Measurements from ENCODE around the gene LDLRAD3.
"Not testable (repeated sequence)": the region's sequence is repeated elsewhere in the genome, so short reads cannot be mapped to it uniquely, and the experiment has no call there.

The LDLRAD3 gene, protein sequence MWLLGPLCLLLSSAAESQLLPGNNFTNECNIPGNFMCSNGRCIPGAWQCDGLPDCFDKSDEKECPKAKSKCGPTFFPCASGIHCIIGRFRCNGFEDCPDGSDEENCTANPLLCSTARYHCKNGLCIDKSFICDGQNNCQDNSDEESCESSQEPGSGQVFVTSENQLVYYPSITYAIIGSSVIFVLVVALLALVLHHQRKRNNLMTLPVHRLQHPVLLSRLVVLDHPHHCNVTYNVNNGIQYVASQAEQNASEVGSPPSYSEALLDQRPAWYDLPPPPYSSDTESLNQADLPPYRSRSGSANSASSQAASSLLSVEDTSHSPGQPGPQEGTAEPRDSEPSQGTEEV

DNA sequence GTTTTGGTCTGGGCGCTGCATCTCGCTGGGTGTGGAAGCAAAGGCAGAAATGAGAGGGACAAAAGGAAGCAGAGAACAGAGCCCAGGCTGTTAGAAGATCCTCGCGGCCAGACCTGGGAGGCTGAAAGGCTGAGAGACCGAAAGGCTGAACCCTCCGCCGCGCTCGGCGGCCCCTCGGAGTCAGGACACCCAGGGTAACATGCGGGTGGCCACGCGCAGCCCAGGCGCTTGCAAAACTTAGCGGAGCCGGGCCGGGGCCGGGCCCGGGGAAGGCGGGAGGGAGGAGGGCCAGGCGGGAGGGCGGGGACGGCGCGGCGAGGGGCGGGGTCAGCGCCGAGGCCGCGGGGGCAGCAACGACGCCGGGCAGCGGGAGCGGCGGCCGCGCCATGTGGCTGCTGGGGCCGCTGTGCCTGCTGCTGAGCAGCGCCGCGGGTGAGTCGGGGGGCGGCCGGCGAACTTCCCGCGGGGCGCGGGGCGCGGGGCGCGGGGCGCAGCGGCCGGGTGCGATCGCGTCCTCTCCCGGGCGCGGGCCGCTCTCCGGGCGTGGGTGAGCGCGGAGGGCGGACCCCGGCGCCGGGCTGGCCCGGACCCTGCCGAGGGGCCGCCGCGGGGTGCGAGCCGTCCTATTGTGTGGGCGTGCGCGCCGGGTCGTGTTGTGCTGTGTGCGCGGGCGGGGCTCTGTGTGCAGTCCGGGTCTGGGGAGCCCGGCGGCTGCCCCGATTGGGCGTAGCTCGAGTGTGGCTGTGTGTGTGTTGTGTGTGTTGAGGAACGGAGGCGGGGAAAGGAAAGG lies at the start of gene LDLRAD3:
LDLRAD3 (plus strand) TSS at position 350 of the 790 bp plus-strand sequence; CDS start at position 387, 37 bp downstream.
- no peak for DNase-seq (ENCODE audit: low read depth in 2 of 2)

DNA sequence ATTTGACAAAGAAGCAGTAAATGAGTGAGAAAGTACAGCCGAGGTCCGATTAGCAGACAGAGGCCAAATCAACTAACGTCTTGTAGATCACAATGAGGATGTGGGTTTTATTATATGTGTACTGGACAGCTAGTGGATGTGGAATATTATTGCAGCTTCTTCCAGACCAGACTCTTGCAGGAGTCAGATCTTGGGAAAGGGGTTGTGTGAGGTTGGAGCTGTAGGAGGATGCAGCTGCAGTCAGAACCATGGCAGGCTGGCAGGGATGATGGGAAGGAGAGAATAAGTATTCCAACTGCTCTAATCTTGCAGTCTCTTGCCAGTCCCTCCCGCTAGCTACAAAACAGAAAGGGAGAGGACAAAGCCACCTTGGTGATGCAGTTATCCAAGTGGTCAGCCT lies 46.8 kb upstream of the LDLRAD3 start:
- no peak for DNase-seq (ENCODE audit: low read depth in 2 of 2)

DNA sequence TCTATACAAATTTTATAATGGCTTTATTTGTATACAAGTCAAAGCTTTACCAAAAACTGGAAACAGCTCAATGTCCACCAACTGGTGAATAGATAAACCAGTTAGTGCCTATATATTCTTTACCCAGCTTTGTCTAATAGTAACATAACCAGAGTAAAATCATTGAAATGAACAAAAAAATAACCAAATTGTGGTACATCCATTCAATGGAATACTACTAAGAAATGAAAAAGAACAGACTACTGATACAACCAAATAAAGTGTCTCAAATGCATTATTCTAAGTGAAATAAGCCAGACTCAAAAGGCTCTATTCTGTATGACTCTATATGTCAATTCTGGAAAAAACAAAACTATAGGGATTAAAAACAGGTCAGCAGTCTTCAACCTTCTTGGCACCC lies 40.9 kb upstream of the LDLRAD3 start:
- DNase-seq (ENCODE audit: low read depth in 2 of 2), result no peak

DNA sequence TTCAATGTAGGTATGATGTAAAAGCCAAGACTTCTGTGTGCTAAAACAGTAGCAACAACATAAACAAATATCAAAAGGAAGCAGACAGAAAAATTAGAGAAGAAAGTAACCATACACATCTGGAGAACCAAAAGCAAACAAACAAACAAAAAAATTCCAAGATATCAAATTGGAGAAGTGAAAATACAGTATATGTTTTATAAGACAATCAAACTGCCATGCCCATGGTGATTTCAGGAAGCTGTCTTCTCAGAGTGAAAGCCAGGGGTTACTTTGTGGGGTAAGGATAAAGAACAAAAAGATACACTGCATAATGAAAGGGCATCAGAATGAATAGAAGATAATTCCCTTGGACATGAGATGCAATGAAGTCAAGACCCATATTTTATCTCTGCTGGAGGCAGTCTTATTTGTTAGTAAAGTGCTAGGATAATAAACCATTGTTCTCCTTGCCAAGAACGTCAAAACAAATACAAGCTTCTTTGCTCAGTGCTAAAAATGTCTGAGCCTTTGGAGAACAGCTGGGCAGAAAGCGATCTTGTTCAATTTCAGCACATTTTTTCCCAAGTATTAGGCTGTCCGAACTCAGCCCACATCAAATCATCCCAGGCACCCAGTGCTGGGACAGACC lies 38.1 kb upstream of the LDLRAD3 start:
- no peak for DNase-seq (ENCODE audit: low read depth in 2 of 2)

DNA sequence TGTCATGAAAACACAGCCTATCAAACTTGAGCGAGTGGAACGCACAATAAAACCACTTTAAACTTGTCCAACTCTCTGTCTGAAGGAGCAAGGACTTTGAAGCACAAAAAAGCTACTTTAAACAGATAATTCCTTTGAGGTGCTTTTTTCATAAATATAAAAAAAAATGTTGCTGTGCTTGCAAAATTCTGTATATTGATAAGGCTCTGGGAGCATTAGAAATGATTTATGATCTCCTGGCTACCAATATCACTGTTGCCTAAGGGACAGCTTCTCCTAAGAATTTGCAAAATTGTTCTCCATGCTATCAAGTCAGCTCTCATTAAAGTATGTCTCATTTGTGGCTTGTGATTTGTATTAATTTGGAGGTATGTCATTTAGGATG lies 37.6 kb upstream of the LDLRAD3 start:
- no peak for DNase-seq (ENCODE audit: low read depth in 2 of 2)

DNA sequence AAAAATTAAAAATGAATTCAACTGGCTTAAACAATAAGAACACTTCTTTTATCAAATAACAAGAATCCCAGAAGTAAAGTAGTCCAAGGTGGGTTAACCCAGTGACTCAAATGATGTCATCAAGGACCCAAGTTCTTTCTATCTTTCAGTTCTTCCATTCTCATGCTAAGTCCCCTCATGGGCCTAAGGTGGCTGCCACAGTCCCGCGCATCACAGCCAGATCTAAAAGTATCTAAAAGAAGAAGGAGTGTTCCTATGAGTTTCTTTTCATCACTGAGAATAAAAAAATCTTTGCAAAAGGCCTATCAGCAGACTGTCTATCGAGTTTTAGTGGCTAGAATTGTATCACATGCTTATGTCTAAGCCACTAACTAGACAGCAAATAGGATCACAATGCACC lies 37.2 kb upstream of the LDLRAD3 start:
- no peak for DNase-seq (ENCODE audit: low read depth in 2 of 2)

DNA sequence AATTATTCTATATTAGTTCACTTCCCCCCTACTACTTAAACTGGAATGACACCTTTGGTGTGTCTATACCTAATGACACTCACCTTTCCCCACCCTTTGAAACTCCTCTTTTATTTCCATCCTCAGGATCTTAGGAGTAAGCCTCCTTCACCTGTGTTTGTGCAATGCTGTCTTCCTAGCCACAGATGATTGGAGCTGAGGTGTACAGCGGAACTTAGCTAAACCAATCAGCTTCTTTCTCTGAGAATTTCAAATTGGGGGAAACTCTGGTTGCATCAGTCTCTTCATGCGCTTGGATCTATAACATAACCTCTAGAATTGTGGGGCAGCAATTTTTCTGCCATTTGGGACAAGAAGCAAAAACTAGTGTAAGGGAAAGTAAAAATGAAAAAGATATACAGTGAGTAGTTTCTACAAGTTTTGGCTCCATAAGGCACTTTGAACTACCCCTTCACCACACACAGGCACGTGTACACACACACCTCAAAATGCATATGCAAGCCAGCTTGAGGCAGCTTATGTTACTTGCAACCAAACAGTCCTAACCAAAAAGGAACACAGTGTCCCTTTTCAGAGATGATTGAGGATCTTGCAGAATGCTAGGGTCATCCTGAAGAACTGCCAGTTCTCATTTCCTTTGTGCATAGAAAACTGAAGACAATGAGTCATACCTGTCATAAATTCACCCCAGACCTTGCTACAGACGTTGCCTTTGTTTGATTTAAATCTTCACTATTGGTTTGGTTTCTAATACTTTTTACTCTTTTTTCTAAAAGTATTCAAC lies 36.0 kb upstream of the LDLRAD3 start:
- no peak for DNase-seq (ENCODE audit: low read depth in 2 of 2)

DNA sequence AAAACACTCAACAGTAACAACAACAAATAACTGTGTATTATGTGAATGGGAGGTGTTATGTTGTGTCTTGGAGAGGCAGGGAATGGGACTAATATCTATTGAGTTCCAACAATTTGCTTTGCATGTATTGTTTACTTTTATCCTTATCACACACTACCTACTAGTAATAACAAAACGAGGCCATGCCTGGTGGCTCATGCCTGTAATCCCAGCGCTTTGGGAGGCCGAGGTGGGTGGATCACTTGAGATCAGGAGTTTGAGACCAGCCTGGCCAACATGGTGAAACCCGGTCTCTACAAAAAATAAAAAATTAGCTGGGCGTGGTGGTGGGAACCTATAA lies 35.5 kb upstream of the LDLRAD3 start:
- DNase-seq (ENCODE audit: low read depth in 2 of 2), result not testable (repeated sequence)

DNA sequence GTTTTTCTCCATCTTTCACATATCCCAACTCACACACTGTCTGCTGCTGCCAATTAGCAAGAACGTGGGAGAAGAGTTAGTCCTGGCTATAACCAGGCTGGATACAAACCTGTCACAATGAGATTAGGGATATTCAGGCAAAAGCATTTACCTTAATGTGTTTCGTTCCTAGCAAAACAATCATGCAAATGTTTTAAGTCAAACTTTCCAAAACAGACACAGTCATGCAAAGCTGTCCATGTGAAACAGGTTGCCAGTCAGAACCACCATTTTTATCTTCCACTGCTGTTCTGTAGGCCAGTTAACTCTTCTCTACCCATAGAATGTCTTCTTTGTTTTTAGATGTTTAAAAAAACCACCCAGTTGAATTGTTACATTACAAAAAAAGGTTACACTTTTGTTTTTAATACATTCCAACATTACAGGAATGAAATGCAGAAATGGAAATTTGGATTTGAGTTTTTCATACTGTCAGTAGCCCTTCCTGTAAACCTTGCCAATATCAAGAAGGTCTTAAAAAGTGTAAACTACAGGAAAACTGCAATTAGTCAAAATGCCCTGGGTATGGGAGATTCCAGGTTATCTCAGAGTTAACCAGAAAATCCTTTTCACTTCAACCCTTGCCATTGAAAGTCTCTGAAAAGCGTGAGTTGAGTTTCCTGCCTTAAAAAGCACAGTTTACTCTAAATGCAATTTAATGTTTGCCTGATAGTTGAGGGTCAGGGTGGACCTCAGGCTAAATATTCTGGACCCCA lies 34.2 kb upstream of the LDLRAD3 start:
- no peak for DNase-seq (ENCODE audit: low read depth in 2 of 2)

DNA sequence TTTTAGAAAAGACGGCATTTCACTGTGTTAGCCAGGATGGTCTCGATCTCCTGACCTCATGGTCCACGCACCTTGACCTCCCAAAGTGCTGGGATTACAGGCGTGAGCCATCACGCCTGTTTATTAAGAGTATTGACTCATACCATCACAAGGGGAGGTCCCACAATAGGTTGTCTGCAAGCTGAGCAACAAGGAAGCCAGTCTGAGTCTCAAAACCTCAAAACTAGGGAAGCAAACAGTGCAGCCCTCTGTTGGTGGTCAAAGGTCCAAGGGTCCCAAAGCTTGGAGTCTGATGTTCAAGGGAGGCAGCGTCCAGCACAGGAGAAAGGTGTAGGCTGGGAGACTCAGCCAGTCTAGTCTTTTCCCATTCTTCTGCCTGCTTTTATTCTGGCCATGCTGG lies 32.8 kb upstream of the LDLRAD3 start:
- no peak for DNase-seq (ENCODE audit: low read depth in 2 of 2)

DNA sequence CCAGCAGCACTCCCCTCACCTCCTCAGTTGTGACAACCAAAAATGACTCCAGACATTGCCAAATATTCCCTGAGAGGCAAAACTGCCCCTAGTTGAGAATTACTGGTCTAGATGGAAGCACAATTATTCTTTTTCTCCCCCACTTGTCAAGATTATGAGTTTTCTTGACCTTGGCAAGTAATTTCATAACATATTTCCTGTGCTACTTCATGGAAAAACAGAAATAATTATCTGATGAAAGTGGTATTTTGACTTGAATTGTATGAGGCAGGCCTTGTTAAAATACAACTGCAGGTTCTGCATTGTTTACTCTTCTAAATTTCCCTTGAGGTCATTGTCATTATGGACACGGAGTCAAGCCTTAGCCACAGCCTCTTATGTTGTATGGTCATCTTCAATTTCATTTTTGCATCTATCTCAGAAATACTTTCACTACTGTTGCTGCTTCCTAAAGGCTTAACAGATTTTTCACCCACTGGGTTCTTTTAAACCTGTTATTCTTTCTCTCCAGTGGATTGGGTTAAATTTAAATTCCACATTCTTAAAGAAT lies 32.2 kb upstream of the LDLRAD3 start:
- no peak for DNase-seq (ENCODE audit: low read depth in 2 of 2)

DNA sequence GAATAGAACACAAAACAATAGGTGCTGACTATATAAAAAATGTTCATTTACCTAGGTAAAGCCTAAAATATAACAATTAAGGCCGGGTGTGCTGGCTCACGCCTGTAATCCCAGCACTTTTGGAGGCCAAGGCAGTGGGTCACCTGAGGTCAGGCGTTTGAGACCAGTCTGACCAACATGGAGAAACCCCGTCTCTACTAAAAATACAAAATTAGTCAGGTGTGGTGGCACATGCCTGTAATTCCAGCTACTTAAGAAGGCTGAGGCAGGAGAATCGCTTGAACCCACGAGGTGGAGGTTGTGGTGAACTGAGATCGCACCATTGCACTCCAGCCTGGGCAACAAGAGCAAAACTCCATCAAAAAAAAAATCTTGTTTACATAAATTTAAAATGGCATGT lies 31.4 kb upstream of the LDLRAD3 start:
- DNase-seq (ENCODE audit: low read depth in 2 of 2), result not testable (repeated sequence)

DNA sequence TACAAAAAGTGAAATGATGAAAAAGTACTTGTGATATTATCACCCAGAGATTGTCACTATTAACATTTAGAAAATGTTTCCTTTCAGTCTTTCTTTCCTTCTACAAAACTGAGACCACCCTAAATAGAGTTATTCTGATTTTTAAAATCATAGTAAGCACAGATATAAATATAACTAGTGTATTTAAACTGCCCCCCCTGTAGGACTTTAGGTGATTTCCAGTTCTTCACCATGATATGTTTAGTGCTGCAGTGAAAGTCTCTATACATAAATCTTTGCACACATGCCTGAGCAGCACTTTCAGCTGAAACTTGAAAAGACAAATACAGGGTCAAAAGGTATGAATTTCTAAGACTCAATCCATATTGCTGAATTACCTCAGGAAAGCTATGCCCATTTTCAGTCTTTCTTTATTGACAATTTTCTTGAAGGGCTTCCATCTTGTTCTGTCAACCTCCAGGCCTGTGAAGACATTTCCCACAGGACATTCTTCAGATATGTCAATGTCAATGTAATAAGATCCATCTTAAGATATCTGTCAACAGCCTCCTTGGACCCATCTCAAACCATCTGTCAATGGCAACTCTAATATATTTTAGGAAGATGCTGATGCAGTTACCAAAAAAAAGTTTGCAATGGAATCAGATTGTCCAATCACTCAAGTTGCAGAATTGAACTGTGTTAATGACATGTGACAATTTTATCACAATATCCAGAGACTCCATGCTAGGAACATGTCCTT lies 30.8 kb upstream of the LDLRAD3 start:
- DNase-seq (ENCODE audit: low read depth in 2 of 2), result no peak

DNA sequence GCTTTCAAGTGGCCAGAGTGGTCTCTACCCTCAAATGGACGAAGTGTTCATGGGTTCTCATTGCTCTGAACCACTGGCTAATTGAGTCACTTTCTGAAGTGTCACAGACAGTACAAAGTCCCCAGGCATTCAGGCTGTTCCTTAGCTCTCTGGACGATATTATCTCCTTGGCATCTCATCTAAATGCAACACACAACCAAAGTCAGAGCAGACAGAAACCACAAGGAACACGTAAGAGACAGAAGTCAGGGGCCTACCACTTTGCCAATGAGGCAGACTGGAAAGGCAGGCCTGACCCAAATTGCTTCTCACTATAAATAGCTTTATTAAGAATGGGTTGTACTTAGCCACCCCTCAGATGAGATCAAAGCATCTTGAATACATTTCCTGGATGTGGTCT lies 29.0 kb upstream of the LDLRAD3 start:
- DNase-seq (ENCODE audit: low read depth in 2 of 2), result no peak

DNA sequence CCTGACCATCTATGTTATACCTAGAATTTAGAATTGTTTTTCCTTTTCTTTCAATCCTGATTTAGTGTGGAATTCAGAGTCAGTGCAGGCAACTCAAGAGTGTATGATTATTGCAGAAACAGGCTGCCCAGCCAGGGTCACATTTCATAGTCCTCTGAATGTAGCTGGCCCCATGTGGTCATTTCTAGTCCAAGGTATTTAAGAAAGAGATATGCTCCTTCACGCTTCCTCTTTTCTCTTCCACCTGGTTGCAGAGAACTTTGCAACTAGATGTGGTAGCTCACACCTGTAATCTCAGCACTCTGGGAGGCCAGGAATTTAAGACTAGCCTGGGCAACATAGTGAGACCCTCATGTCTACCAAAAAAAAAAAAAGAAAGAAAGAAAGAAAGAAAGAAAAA lies 27.6 kb upstream of the LDLRAD3 start:
- no peak for DNase-seq (ENCODE audit: low read depth in 2 of 2)

DNA sequence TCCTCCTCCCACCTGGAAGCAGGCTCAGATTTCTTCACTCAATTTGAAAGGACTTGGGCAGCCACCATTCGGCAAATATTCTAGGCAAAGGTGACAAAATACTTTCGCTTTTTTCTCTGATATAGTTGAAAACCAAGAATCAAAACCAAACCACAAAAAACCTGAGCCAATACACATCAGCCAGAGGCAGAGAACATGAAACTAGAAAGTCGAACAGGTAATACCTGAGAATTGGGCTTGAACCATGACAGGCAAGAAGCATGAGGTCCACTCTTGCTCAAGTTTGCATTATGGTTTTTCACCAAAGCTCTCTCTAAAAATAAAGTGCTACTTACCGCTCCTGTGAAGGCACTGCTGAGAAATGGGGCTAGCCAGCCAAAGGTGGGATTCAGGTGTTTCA lies 26.2 kb upstream of the LDLRAD3 start:
- DNase-seq (ENCODE audit: low read depth in 2 of 2), result no peak

DNA sequence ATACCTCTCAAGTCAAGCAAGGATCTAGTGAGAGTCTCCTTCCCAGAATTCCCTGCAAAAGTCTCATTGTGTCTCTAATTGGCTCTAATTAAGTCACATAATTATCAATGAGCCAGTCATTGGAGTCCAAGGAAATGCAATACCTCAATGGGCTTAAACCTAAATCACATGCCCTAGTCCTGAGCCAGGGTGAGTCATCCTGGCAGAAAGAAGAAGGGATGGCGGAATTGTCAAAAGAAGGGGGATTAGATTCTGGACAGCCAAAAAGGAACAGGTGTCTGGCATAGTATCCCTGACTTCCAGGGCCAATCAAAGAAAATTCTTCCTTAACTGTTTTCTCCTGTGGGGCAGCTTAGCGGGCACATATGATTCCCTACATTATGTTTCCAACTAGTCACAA lies 25.1 kb upstream of the LDLRAD3 start:
- no peak for DNase-seq (ENCODE audit: low read depth in 2 of 2)

DNA sequence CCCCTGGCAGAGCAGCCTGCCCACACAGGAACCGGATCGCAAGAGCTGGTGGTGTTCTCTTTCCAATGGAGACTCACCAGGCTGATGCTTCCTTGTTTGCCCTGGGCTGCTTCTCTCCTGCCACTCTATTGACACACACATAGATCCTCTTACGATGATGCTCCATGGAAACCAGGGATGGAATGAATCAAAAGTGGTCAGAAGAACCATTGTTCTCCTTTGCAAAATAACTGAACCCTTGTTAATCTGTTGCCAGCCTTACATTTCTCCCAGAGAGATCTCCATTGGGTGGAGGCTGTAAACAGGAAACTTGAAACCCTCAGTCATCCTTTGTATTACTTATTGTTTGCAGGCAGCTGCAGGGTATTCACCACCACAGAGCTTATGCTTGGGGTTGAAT lies 24.6 kb upstream of the LDLRAD3 start:
- no peak for DNase-seq (ENCODE audit: low read depth in 2 of 2)

DNA sequence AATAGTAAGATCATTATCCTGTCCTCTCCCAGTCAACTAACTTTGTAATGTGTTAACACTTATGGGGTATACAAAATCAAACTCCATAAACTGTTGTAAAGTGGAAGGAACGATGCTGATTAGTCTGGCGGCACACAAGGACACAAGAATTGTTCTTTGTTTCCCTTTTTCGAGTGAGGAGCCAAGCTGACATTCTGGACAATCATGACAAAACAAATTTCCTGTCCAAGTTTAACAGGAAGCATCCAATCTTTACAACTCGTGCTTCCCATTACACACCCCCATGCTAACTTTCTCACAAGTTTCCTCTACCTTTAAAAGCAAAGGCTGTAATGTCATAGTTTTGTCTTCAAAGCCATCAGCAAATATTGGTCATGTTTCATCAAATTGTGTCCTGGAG lies 20.4 kb upstream of the LDLRAD3 start:
- DNase-seq (ENCODE audit: low read depth in 2 of 2), result no peak

DNA sequence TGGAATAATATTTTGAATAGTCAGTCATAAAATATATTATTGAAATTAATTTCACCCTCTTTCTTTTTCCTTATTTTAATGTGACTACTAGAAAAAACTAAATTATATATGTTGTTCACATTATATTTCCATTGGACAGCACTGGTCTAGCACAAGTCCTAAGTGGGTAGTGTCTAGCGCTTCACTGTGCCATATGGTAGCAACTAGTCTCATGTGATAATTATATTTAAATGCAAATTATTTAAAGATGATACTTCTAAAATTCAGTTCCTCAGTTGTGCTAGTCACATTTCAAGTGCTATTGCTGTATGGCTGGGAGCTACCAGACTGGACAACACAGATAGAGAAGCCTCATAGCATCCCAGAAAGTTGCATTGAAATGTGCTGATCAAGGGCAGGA lies 19.1 kb upstream of the LDLRAD3 start:
- no peak for DNase-seq (ENCODE audit: low read depth in 2 of 2)
